GM06990 (cell line): Measurements from ENCODE around the gene GPC6.

Experiments
- DNase-seq: peaks from one replicate; pipeline ENCODE4 v3.0.0-alpha.2; 2011; ENCODE audit not compliant: insufficient read length; ENCODE audit errors: extremely low read depth
- H3K27me3 ChIP-seq: replicated peaks from 2 replicates; pipeline ENCODE4 v1.6.0; 2011; ENCODE audit warnings: low read length; ENCODE audit not compliant: control insufficient read depth, insufficient read depth
- H3K36me3 ChIP-seq: 2 replicates; pipeline ENCODE4 v1.5.1; 2011; ENCODE audit warnings: low read length; ENCODE audit not compliant: control insufficient read depth, insufficient read depth
- H3K4me3 ChIP-seq: replicated peaks from 2 replicates; pipeline ENCODE4 v1.5.1; 2011; ENCODE audit warnings: low read depth, mild to moderate bottlenecking, control low read depth, low read length
- CTCF ChIP-seq: IDR thresholded peaks from 2 replicates; pipeline ENCODE4 v1.5.1; 2011; ENCODE audit warnings: low read length, control low read depth, mild to moderate bottlenecking, inconsistent platforms; ENCODE audit not compliant: insufficient read depth, poor library complexity, severe bottlenecking

GPC6 gene

GRCh38 chr13:93466502-93467036, 240.0 kb downstream of the GPC6 start:
- DNase-seq, result no peak
- no peak for TF ChIP-seq CTCF
- Histone ChIP-seq H3K4me3 (no peak overlapping the region), H3K36me3 (no peaks in the 10 kb centered on the region), H3K27me3 (no peaks in the 10 kb centered on the region)

- H3K4me3 ChIP-seq, result no peak overlapping the region
- no peak for DNase-seq
- no peak for TF ChIP-seq CTCF
- no peaks in the 10 kb centered on the region for H3K36me3 ChIP-seq
- H3K27me3 ChIP-seq, result no peaks in the 10 kb centered on the region
These were observed 240.6 kb downstream of the GPC6 start for GRCh38 chr13:93467175-93467574.

GRCh38 chr13:93468433-93468832, 241.8 kb downstream of the GPC6 start:
- Histone ChIP-seq H3K36me3 (no peaks in the 10 kb centered on the region), H3K27me3 (no peaks in the 10 kb centered on the region), H3K4me3 (no peak overlapping the region)
- no peak for DNase-seq
- no peak for TF ChIP-seq CTCF

GRCh38 chr13:93472296-93472695, 245.7 kb downstream of the GPC6 start:
- Histone ChIP-seq H3K4me3 (no peak overlapping the region), H3K27me3 (no peaks in the 10 kb centered on the region), H3K36me3 (no peaks in the 10 kb centered on the region)
- no peak for DNase-seq
- TF ChIP-seq CTCF, result no peak

GRCh38 chr13:93472814-93473296, 246.2 kb downstream of the GPC6 start:
- no peak for TF ChIP-seq CTCF
- no peaks in the 10 kb centered on the region for H3K27me3 ChIP-seq
- H3K4me3 ChIP-seq, result no peak overlapping the region
- no peaks in the 10 kb centered on the region for H3K36me3 ChIP-seq
- DNase-seq, result no peak
